ACC112 (cell line): Measurements from ENCODE around the gene SCAND1.

Experiments
- H2AFZ ChIP-seq: fragments of 200-600 bp; sonication (generic); one replicate; pipeline ENCODE4 v1.6.0; 2017; ENCODE audit warnings: antibody characterized with exemption, low read length; ENCODE audit not compliant: unreplicated experiment
- H3K27ac ChIP-seq: fragments of 200-600 bp; sonication (generic); 2 replicates; pipeline ENCODE4 v1.5.1; 2014; ENCODE audit warnings: low read depth, mild to moderate bottlenecking, antibody characterized with exemption, low read length, moderate library complexity
- H3K27me3 ChIP-seq: fragments of 200-600 bp; sonication (generic); 2 replicates; pipeline ENCODE4 v1.6.1; 2014; ENCODE audit warnings: mild to moderate bottlenecking, antibody characterized with exemption, low read length, moderate library complexity, mixed read lengths; ENCODE audit not compliant: insufficient read depth
- H3K36me3 ChIP-seq: fragments of 200-600 bp; sonication (generic); 2 replicates; pipeline ENCODE4 v1.6.1; 2016; ENCODE audit warnings: mild to moderate bottlenecking, antibody characterized with exemption, low read length, moderate library complexity, mixed read lengths; ENCODE audit not compliant: insufficient read depth
- H3K4me1 ChIP-seq: fragments of 200-600 bp; sonication (generic); one replicate; pipeline ENCODE4 v1.6.1; 2016; ENCODE audit warnings: low read length, mixed read lengths; ENCODE audit not compliant: insufficient read depth, unreplicated experiment, control insufficient read depth
- H3K4me3 ChIP-seq: fragments of 200-600 bp; sonication (generic); 2 replicates; pipeline ENCODE4 v1.5.1; 2014; ENCODE audit warnings: mild to moderate bottlenecking, low read depth, low read length
- H3K79me2 ChIP-seq: fragments of 200-600 bp; sonication (generic); one replicate; pipeline ENCODE4 v1.6.0; 2016; ENCODE audit warnings: low read length; ENCODE audit not compliant: control insufficient read depth, unreplicated experiment, insufficient read depth

Gene SCAND1

DNA sequence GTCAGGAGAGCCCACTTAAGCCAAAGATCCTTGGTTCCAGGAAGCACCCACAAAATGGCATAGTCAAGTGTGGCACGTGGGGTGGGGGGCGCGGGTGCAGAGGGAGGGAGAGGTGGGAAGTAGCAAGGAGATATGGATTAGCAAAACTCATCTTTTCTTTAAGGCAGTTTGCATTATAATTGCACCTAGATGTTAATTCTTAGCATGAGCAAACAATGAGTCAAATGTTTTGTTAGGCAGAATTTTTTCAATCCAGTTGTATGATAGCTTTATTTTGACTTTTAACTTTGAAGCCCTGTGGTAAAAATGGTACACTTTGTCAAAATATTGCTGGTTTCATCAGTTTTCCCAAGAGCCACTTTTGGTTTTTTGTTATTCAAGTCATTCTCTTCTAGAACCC, 15.0 kb downstream of the SCAND1 start:
- H3K4me3 ChIP-seq = no peak overlapping the region
- no peaks in the 10 kb centered on the region for H3K79me2 ChIP-seq
- H3K36me3 ChIP-seq = no peaks in the 10 kb centered on the region
- no peak overlapping the region for H3K27ac ChIP-seq
- H3K27me3 ChIP-seq = no peaks in the 10 kb centered on the region
- peaks cover 10% of the 10 kb centered on the region for H3K4me1 ChIP-seq
- no peak overlapping the region for H2AFZ ChIP-seq

DNA sequence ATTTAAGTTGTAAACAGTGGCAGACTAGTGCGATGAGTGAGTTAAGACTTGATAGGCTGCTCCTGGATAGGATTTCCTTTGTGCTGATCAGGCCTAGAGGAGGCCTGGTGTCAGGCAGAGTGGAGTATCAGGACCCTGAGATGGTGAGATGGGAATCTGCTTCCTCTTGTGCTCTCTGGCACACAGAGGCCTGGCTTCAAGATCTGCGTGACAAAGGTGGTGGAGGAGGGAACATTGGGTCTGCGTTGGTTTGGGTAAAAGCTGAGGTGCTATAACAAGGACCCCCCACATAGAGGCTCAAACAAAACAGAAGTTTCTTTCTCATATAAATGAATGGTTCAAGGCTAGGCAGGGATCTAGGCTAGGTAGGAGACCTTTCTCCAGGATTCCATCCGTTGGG, 20.3 kb downstream of the SCAND1 start:
- H3K79me2 ChIP-seq = no peaks in the 10 kb centered on the region
- 0 out of 2 replicates have a peak, but pooled peaks cover 6% of the 10 kb centered on the region for H3K36me3 ChIP-seq
- H3K4me1 ChIP-seq = peaks cover 4% of the 10 kb centered on the region
- H2AFZ ChIP-seq = no peak overlapping the region
- H3K27ac ChIP-seq = no peak overlapping the region
- H3K4me3 ChIP-seq = no peak overlapping the region
- no peaks in the 10 kb centered on the region for H3K27me3 ChIP-seq

DNA sequence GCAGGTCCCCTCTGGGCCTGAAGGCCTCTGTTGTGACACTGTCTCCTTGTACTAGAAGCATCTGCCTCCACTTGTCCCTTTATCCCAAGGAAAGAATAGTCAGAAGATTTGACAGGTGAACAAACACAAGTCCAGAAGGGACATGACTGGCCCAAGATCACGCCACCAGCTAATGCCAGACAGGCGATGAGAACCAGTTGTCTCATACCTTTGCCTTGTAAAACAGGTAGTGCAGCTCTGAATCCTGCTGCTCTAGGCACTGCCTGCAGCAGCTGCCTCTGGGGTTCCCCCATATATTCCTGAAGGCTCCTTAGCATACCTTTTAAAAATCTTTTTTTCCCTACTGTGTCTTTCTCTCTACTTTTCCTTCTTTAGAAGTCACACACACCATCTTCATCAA, 25.0 kb downstream of the SCAND1 start:
- no peaks in the 10 kb centered on the region for H3K79me2 ChIP-seq
- no peaks in the 10 kb centered on the region for H3K27me3 ChIP-seq
- H2AFZ ChIP-seq = no peak overlapping the region
- no peak overlapping the region for H3K27ac ChIP-seq
- no peak overlapping the region for H3K4me3 ChIP-seq
- H3K4me1 ChIP-seq = no peaks in the 10 kb centered on the region
- 0 out of 2 replicates have a peak, but pooled peaks cover 6% of the 10 kb centered on the region for H3K36me3 ChIP-seq

DNA sequence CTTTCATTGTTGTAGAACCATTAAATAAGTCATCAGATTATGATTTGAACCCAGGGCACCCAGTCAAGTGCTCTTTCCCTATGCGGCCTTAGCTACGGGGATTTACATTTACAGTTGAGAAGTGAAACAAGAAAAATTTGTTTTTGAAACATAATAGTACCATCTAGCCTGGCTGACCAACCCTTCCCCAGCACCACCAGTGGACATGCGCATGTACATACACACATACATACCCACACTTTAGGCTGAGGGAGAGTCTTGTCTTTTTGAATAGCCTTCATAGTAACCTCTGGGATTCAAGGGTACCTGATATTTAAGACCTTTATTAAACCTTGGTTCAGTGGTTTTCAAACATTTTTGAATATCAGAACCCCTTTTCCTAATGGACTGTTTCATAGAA, 33.8 kb downstream of the SCAND1 start:
- Histone ChIP-seq H3K79me2 (no peaks in the 10 kb centered on the region), H3K27me3 (no peaks in the 10 kb centered on the region), H3K4me3 (no peak overlapping the region), H3K27ac (no peak overlapping the region), H3K4me1 (no peaks in the 10 kb centered on the region), H2AFZ (no peak overlapping the region), H3K36me3 (peaks cover 14% of the 10 kb centered on the region; the same call in 1 of the 2 replicates)

DNA sequence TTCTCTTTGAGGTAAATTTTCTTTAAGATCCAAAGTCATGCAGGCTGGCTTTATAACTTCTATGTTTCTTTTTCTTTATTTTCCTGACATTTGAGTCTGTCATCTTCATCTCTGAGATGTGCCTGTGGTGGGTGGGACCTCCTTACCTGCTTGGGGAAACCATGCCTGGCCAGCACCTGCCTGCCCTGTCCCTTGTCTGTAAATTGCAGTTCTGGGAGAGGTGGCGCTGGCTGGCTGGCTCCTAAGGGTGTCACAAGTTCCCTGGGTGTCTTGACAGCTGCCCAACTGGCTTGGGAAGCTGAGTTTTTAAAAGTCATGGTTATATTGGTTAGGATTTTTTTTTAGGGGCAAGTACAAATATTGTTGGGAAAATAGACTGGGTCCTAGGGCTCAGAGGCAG, 36.3 kb downstream of the SCAND1 start:
- Histone ChIP-seq H3K36me3 (peaks cover 18% of the 10 kb centered on the region; the same call in 1 of the 2 replicates), H2AFZ (no peak overlapping the region), H3K79me2 (no peaks in the 10 kb centered on the region), H3K4me1 (no peaks in the 10 kb centered on the region), H3K4me3 (no peak overlapping the region), H3K27me3 (no peaks in the 10 kb centered on the region), H3K27ac (no peak overlapping the region)

DNA sequence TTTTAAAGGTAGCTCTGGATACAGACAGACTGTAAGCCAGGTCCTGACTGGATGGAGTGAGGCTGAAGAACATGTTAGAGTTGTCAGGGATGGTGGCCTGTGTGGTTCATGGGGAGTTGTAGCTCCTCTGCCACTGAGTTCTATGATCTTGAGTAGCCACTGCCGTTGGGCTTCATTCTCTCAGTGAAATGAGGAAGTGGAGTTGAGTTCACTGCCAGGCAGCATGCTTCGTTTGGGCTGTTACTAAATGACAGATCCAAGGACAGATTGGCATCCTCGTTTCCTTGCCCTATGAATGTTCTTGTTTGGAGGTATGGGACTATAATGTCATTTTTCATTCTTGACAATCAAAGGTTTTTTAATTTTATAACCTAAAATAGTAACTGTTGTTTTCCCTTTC, 37.2 kb downstream of the SCAND1 start:
- no peaks in the 10 kb centered on the region for H3K4me1 ChIP-seq
- no peaks in the 10 kb centered on the region for H3K79me2 ChIP-seq
- H2AFZ ChIP-seq = no peak overlapping the region
- no peak overlapping the region for H3K4me3 ChIP-seq
- peaks cover 18% of the 10 kb centered on the region; the same call in 1 of the 2 replicates for H3K36me3 ChIP-seq
- H3K27ac ChIP-seq = no peak overlapping the region
- H3K27me3 ChIP-seq = no peaks in the 10 kb centered on the region

DNA sequence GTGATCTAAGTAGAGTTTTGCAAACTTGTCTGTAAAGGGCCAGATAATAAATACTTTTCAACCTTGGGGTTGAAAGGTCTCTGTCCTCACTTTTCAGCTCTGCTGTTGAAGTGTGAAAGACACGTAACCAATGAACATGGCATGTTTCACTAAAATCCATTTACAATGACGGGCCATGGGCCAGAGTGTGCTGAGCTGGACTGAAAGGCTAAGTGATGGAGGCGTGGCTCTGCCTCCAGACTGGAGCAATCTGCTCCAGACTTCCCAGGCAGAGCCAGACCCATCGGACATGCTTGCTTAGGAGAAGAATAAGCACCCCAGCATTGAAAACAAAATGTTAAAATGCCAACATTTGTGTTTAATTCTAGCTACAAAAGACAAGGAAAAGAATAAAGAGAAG, 41.4 kb downstream of the SCAND1 start:
- no peak overlapping the region for H3K4me3 ChIP-seq
- H3K36me3 ChIP-seq = peaks cover 7% of the 10 kb centered on the region; the same call in 1 of the 2 replicates
- H3K79me2 ChIP-seq = no peaks in the 10 kb centered on the region
- H3K27ac ChIP-seq = no peak overlapping the region
- no peaks in the 10 kb centered on the region for H3K27me3 ChIP-seq
- no peak overlapping the region for H2AFZ ChIP-seq
- no peaks in the 10 kb centered on the region for H3K4me1 ChIP-seq

DNA sequence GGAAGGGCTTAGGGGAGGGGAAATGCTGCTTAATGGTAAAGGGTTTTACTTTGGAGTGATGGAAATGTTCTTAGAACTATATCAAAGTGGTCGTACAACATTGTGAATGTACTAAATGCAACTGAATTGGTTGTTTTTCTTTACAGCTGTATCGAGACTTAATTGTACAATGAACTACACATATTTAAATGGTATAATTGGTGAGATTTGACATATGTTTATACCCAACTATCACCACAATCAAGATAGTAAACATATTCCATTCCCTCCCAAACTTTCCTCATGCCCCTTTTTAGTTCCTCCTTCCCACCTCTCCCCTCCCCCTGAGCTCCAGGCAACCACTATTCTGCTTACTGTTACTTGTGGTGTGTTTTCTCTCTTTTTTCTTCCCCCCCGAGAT, 44.0 kb downstream of the SCAND1 start:
- Histone ChIP-seq H3K79me2 (no peaks in the 10 kb centered on the region), H3K4me3 (no peak overlapping the region), H3K27ac (no peak overlapping the region), H3K27me3 (no peaks in the 10 kb centered on the region), H2AFZ (no peak overlapping the region), H3K4me1 (no peaks in the 10 kb centered on the region), H3K36me3 (peaks cover 4% of the 10 kb centered on the region; the same call in 1 of the 2 replicates)

DNA sequence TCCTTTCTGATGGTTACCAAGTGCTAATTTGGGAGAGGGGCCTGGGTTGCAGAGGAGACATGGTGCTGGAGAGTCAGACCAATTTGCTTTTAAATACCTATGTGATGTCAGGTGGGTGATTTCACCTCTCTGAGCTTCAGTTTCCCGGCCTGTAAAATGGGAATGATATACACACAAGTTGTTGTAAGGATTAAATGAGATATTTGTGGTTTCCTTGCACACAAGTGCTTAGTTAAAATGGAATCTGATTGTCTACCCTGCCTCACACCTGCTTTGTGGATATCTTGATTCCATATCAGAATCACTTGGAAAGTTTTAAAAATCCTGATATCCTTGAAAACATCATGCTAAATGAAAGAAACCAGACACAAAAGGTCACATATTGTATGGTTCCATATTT, 44.5 kb downstream of the SCAND1 start:
- Histone ChIP-seq H3K4me1 (no peaks in the 10 kb centered on the region), H3K27me3 (no peaks in the 10 kb centered on the region), H3K4me3 (no peak overlapping the region), H3K36me3 (peaks cover 4% of the 10 kb centered on the region; the same call in 1 of the 2 replicates), H2AFZ (no peak overlapping the region), H3K79me2 (no peaks in the 10 kb centered on the region), H3K27ac (no peak overlapping the region)

DNA sequence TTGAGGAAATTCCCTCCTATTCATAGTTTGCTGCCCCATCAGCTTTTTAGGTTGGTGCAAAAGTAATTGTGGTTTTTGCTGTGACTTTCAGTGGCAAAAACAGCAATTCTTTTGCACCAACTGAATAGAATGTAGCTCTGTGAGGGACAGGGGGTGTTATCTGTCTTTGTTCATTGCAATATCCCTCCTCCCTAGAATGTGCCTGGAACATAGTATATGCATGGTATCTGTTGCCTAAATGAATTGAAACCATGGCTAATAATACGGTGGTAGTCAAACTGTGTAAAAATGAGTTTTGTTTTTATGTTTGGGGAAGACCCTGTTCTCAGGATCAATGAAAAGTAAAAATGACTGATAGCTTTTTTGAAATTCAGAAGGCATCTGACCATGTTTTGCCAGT, 45.1 kb downstream of the SCAND1 start:
- no peak overlapping the region for H2AFZ ChIP-seq
- H3K4me3 ChIP-seq = no peak overlapping the region
- no peaks in the 10 kb centered on the region for H3K4me1 ChIP-seq
- no peaks in the 10 kb centered on the region for H3K27me3 ChIP-seq
- H3K79me2 ChIP-seq = no peaks in the 10 kb centered on the region
- H3K27ac ChIP-seq = no peak overlapping the region
- peaks cover 4% of the 10 kb centered on the region; the same call in 1 of the 2 replicates for H3K36me3 ChIP-seq

DNA sequence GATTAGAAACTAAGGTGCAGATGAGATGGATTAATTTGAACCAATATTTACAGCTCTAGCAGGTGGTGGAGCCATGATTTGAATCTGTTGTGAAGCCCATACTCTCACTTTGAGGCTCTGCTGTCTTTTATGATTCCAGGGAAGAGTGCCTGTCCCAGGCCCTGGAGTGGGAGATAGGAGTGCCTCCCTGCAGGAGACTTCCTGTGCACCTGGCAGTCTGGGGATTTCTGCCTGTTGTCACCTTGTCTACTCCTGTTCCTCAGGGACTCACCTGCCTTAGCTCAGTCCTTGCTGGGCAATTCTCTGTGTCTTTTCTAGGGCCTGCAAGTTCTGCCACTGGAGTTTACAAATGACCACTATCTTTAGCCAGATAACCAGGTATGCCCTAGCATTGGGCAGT, 46.3 kb downstream of the SCAND1 start:
- Histone ChIP-seq H3K27me3 (no peaks in the 10 kb centered on the region), H2AFZ (no peak overlapping the region), H3K4me1 (no peaks in the 10 kb centered on the region), H3K36me3 (no peaks in the 10 kb centered on the region), H3K4me3 (no peak overlapping the region), H3K27ac (no peak overlapping the region), H3K79me2 (peaks cover 7% of the 10 kb centered on the region)
